CD8-positive, alpha-beta memory T cell (primary cell): ENCODE results near the gene FAM114A2. TPM values are rescaled to one million over a fixed set of nuclear protein-coding genes. Genes with fewer than 3 reads are reported as not detected.
"Not testable (repeated sequence)": the region's sequence is repeated elsewhere in the genome, so short reads cannot be mapped to it uniquely, and the experiment has no call there.

Source experiments
- CTCF ChIA-PET: fragments of 350-600 bp; sonication (Branson Sonifier 250); formaldehyde crosslinking; loops from one replicate; lab custom pipeline; 2021; ENCODE audit warnings: antibody characterized with exemption; lab: Charles Lee
- POLR2A ChIA-PET: fragments of 350-600 bp; sonication (Branson Sonifier 250); formaldehyde crosslinking; loops from one replicate; lab custom pipeline; 2021; ENCODE audit warnings: antibody characterized with exemption; lab: Charles Lee
- DNase-seq, 5 donors: peaks; one replicate each; pipeline versions ENCODE4 v3.0.0 to v3.0.0-alpha.2; 2020 to 2022; ENCODE audit warnings: mixed read lengths in 1 of 5
- H3K27ac ChIP-seq: one replicate; pipeline ENCODE4 v1.7.0; 2013; ENCODE audit warnings: low read depth, mild to moderate bottlenecking, low read length, moderate library complexity
- H3K27me3 ChIP-seq: 2 replicates; pipeline ENCODE4 v1.7.0; 2013; ENCODE audit warnings: low read length, mild to moderate bottlenecking; ENCODE audit not compliant: insufficient read depth, poor library complexity, severe bottlenecking
- H3K36me3 ChIP-seq: 2 replicates; pipeline ENCODE4 v1.7.0; 2013; ENCODE audit warnings: mild to moderate bottlenecking, low read length, moderate library complexity; ENCODE audit not compliant: insufficient read depth
- H3K4me1 ChIP-seq: 2 replicates; pipeline ENCODE4 v1.7.0; 2013; ENCODE audit warnings: mild to moderate bottlenecking, low read length, moderate library complexity; ENCODE audit not compliant: insufficient read depth
- H3K4me3 ChIP-seq: 2 replicates; pipeline ENCODE4 v1.7.0; 2013; ENCODE audit warnings: mild to moderate bottlenecking, low read length
- H3K9me3 ChIP-seq: 2 replicates; pipeline ENCODE4 v1.7.0; 2013; ENCODE audit warnings: mild to moderate bottlenecking, low read length
- H3K27ac Mint-ChIP-seq, 8 donors: one replicate each; pipeline ENCODE4 v1.8.0; 2020 to 2021; ENCODE audit warnings: mixed read lengths in 8 of 8, mild to moderate bottlenecking in 6 of 8, inconsistent platforms in 3 of 8, moderate library complexity in 3 of 8
- H3K27me3 Mint-ChIP-seq, 2 donors: one replicate each; pipeline ENCODE4 v1.8.0; 2020 to 2021; ENCODE audit warnings: mixed read lengths in 2 of 2, mild to moderate bottlenecking in 1 of 2, moderate library complexity in 1 of 2
- H3K36me3 Mint-ChIP-seq, 3 donors: one replicate each; pipeline ENCODE4 v1.8.0; 2020 to 2021; ENCODE audit warnings: mixed read lengths in 3 of 3, inconsistent platforms in 1 of 3, mild to moderate bottlenecking in 1 of 3
- H3K4me1 Mint-ChIP-seq, 3 donors: one replicate each; pipeline ENCODE4 v1.8.0; 2020 to 2021; ENCODE audit warnings: mixed read lengths in 3 of 3, inconsistent platforms in 1 of 3, mild to moderate bottlenecking in 1 of 3
- H3K4me3 Mint-ChIP-seq, 7 donors: one replicate each; pipeline ENCODE4 v1.8.0; 2020 to 2021; ENCODE audit warnings: mixed read lengths in 7 of 7, mild to moderate bottlenecking in 6 of 7, moderate library complexity in 4 of 7, inconsistent platforms in 2 of 7
- H3K9me3 Mint-ChIP-seq, 5 donors: one replicate each; pipeline ENCODE4 v1.8.0; 2020 to 2022; ENCODE audit warnings: mixed read lengths in 5 of 5, mild to moderate bottlenecking in 3 of 5, moderate library complexity in 2 of 5, inconsistent platforms in 1 of 5
- polyA plus RNA-seq: library from polyadenylated mRNA; unstranded; fragments of 300-500 nt; fragmentation: Illumina TruSeq; gene quantifications from one replicate; pipeline ENCODE4 v1.2.3, GENCODE V29; 2021
- total RNA-seq, 2 experiments: library from RNA; stranded (reverse); gene quantifications; one replicate each; pipeline ENCODE4 v1.2.3, GENCODE V29; 2021

The FAM114A2 gene
- total and polyA plus RNA-seq, 3 experiments from 2014 or later = 17.9 to 26.6 (median 23.4) TPM

DNA sequence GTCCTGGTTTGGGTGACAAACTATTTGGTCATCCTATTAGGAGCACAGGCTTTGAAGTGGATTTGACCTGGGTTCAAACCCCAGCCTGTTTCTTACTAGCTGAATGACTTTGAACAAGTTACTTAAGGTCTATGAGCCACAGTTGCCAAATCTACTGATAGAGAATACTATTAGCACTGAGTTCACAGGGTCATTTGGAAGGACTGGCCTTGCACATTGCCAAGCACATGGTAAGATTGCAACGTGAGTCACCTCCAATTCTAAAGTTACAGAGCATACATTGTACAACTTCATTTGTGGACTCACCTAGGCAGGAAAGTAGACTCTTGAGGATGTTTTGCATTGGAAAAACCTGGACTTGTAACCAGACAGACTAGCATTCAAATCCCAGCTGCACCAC, 39.0 kb upstream of the FAM114A2 start:
- no peak for DNase-seq
- no peak overlapping the region for H3K4me3 Mint-ChIP-seq

DNA sequence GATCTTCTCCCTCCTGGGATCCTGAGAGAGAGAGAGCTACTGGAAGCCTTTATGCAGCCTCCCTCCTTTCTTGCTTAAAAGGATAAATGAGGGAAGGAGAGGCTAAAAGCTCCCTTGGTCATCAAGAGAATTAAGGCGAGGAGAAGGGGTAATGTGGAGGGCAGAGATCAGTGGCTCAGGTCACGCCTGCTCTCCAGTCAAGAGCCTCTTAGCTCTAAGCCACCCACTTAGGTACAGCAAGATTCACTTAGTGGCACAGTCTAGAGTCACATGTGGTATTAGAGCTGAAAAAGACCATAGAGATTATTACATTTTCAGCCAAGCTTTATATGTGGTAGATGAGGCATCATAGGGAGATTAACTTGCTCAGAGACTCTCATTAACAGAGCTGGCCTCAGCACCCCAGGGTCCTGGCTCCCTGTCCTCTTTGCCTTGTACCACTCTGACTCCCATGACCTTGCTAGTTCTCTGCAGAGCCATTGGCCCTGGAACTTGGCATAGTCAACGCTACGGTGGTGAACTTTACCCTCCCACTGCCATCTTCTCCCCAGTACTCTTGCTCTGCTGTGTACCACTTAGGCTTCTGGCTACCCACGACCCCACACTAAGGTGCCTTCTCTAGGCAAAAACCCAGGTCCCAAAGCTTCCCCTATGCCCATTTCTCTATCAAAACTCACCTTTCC, 37.7 kb upstream of the FAM114A2 start:
- H3K36me3 ChIP-seq = no peaks in the 10 kb centered on the region
- Mint-ChIP-seq H3K27me3 (peaks cover 0 to 3% of the 10 kb centered on the region in 2 donors), H3K4me1 (peaks cover 12 to 29% (median 21%) of the 10 kb centered on the region in 3 donors), H3K9me3 (no peaks in the 10 kb centered on the region), H3K4me3 (no peak overlapping the region), H3K27ac (peak overlapping the region in 4 of 8 donors; percentile 29 to 54 (median 48)), H3K36me3 (no peaks in the 10 kb centered on the region)
- no peaks in the 10 kb centered on the region for H3K27me3 ChIP-seq
- CTCF ChIA-PET = interaction anchor here (1.0 to 1.3 kb wide), 2 partner anchors 114 to 329 kb away, joined by 4 read pairs; partner anchors contain the start of gene GALNT10
- POLR2A ChIA-PET = no interaction called here
- H3K9me3 ChIP-seq = no peaks in the 10 kb centered on the region
- H3K27ac ChIP-seq = no peak overlapping the region
- H3K4me1 ChIP-seq = peaks cover 16% of the 10 kb centered on the region
- no peak overlapping the region for H3K4me3 ChIP-seq
- no peak for DNase-seq

More for the DNA sequence above, 39.0 kb upstream of the FAM114A2 start:
- Histone ChIP-seq H3K27ac (no peak overlapping the region), H3K36me3 (no peaks in the 10 kb centered on the region), H3K9me3 (no peaks in the 10 kb centered on the region), H3K4me1 (peaks cover 12% of the 10 kb centered on the region), H3K27me3 (no peaks in the 10 kb centered on the region), H3K4me3 (no peak overlapping the region)
- Mint-ChIP-seq H3K27me3 (peaks cover 0 to 3% of the 10 kb centered on the region in 2 donors), H3K9me3 (no peaks in the 10 kb centered on the region), H3K36me3 (no peaks in the 10 kb centered on the region), H3K27ac (no peak overlapping the region), H3K4me1 (peaks cover 5 to 20% (median 15%) of the 10 kb centered on the region in 3 donors)
- ChIA-PET POLR2A (no interaction called here), CTCF (interaction anchor here (1.8 kb wide), 1 partner anchor 327 kb away, joined by 4 read pairs; no protein-coding TSS in a partner anchor)

DNA sequence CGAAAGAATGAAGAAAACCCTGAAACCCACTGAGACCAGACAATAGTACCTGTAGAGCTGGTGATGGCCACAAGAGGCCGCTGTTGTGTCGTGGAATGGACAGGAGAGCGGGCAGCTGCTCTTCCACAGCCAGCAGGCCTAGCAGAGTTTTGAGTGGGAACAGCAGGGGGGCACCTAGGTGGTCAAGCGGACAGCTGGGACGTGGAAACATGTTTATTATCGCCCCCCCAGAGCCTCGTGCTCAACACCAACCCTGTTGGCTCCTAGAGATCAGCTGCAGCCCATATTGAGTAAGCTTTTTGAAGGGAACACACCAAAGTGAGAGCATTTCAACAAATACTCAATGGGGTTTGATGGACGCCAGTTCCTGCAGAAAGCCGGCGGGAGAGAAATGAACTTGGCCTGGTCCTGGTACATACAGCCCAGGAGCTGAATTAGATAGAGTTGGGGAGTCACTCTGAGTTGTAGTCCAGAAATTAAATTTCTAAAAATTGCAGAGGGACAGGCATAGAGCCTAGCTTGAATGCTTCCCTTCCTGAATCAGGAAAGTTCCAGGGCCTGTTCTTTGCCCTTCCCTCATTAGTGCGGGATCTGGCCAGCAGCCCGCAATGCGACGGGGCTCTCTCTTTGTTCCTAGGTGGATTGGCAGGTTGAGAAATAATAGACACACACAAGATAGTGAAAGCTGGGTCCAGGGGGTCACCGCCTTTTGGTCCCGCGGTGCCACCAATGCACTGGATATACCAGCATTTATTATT, 33.9 kb upstream of the FAM114A2 start:
- ChIA-PET POLR2A (interaction anchor here (1.5 kb wide), 1 partner anchor 333 kb away, joined by 5 read pairs; no protein-coding TSS in a partner anchor), CTCF (interaction anchor here (0.6 to 2.6 kb wide), 39 partner anchors 9 to 537 kb away, joined by 3 to 82 read pairs (median 4); partner anchors contain the start of gene GALNT10)
- no peaks in the 10 kb centered on the region for H3K36me3 ChIP-seq
- no peaks in the 10 kb centered on the region for H3K27me3 ChIP-seq
- Mint-ChIP-seq H3K27ac (peak overlapping the region in 7 of 8 donors; percentile 2 to 89 (median 77)), H3K27me3 (peaks cover 0 to 3% of the 10 kb centered on the region in 2 donors), H3K36me3 (no peaks in the 10 kb centered on the region), H3K9me3 (no peaks in the 10 kb centered on the region), H3K4me1 (peaks cover 12 to 29% (median 21%) of the 10 kb centered on the region in 3 donors), H3K4me3 (peak overlapping the region in 3 of 7 donors; percentile 0 to 55 (median 51))
- H3K4me3 ChIP-seq = no peak overlapping the region
- no peak overlapping the region for H3K27ac ChIP-seq
- H3K9me3 ChIP-seq = no peaks in the 10 kb centered on the region
- DNase-seq = peak; percentile 66 to 85 (median 75)
- peaks cover 16% of the 10 kb centered on the region for H3K4me1 ChIP-seq

DNA sequence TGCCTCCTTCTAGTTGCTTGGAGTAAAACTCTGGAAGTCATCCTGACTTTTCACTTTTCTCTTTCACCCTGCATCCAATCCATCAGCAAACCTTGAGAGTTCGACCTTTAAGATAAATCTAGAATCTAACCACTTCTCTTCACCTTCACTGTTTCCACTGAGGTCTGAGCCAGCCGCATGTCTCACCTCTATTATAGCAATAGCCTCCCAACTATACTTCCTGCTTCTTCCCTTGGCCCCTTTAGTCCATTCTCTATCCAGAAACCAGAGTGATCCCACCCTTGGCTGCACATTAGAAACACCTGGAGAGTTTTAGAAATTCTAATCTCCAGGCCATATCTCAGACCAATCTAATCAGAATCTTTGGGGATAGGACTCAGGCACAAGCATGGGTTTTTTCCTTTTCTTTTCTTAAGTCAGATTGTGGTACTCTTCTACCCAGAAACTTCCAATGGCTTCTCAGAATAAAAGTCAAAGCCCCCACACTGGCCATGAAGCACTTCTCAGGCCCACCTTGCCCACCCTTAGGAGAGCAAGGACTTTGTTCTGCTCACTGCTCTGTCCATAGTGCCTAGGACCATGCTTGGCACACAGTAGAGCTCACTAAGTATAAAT, 33.2 kb upstream of the FAM114A2 start:
- Mint-ChIP-seq H3K36me3 (no peaks in the 10 kb centered on the region), H3K27ac (peak overlapping the region in 7 of 8 donors; percentile 30 to 89 (median 56)), H3K27me3 (peaks cover 0 to 3% of the 10 kb centered on the region in 2 donors), H3K9me3 (no peaks in the 10 kb centered on the region), H3K4me1 (peaks cover 12 to 25% (median 21%) of the 10 kb centered on the region in 3 donors), H3K4me3 (peak overlapping the region in 4 of 7 donors; percentile 0 to 55 (median 30))
- H3K9me3 ChIP-seq = no peaks in the 10 kb centered on the region
- H3K27ac ChIP-seq = no peak overlapping the region
- no peak overlapping the region for H3K4me3 ChIP-seq
- DNase-seq = no peak
- H3K36me3 ChIP-seq = no peaks in the 10 kb centered on the region
- H3K4me1 ChIP-seq = peaks cover 16% of the 10 kb centered on the region
- ChIA-PET POLR2A (interaction anchor here (1.5 kb wide), 1 partner anchor 333 kb away, joined by 5 read pairs; no protein-coding TSS in a partner anchor), CTCF (interaction anchor here (0.6 to 2.6 kb wide), 35 partner anchors 8 to 395 kb away, joined by 3 to 82 read pairs (median 5); partner anchors contain the start of gene GALNT10)
- no peaks in the 10 kb centered on the region for H3K27me3 ChIP-seq

DNA sequence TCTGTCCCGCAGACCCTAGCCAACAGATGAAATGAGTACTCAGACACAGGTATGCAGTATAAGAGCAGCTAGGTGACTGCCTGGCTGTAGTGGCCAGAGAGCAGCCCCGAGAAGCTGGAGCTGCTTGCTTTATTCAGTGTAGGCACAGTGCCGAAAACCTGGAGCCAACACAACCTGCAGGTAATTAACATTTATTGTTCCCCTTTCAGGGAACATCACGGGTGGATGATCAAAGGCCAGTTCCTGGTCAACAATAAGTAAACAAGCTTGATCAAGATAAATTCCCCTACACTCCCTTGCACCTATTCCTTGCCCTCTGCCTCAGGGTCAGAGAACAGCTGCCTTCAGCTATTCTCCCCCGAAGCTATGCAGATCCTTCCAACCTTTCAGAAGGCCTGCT, 31.1 kb upstream of the FAM114A2 start:
- H3K9me3 Mint-ChIP-seq, H3K36me3 Mint-ChIP-seq, H3K36me3 ChIP-seq, POLR2A ChIA-PET, H3K4me3 Mint-ChIP-seq, H3K4me3 ChIP-seq, H3K9me3 ChIP-seq, H3K27me3 Mint-ChIP-seq, H3K4me1 ChIP-seq, H3K27ac ChIP-seq, H3K27ac Mint-ChIP-seq, DNase-seq, H3K27me3 ChIP-seq: not testable (repeated sequence)
- CTCF ChIA-PET = interaction anchor here (1.4 to 1.7 kb wide), 3 partner anchors 95 to 336 kb away, joined by 4 to 10 read pairs (median 6); no protein-coding TSS in a partner anchor
- peaks cover 6 to 14% (median 8%) of the 10 kb centered on the region in 3 donors for H3K4me1 Mint-ChIP-seq

DNA sequence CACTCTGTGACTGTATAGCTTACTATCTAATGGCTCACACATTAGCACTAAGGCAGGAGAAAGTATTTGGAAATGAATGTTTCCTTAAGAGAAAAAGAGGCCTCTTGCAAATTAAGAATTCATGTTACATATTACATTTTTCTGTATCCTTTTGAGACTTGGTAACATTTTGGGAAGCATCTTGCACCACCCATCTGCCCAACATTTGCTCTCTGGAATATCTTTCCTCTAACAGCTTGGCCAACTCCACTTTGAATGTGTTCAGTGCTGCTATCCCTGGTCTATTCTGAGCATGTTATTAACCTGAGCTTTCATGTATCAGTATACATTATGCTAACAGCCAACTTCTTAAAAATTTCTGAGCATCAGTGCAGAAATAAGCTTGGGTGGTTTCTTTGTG, 27.3 kb upstream of the FAM114A2 start:
- DNase-seq = no peak
- Histone ChIP-seq H3K27me3 (no peaks in the 10 kb centered on the region), H3K36me3 (no peaks in the 10 kb centered on the region), H3K4me1 (no peaks in the 10 kb centered on the region), H3K9me3 (no peaks in the 10 kb centered on the region), H3K27ac (no peak overlapping the region), H3K4me3 (no peak overlapping the region)
- H3K4me3 Mint-ChIP-seq = no peak overlapping the region
- no peaks in the 10 kb centered on the region for H3K9me3 Mint-ChIP-seq
- H3K4me1 Mint-ChIP-seq = no peaks in the 10 kb centered on the region
- CTCF ChIA-PET = interaction anchor here (1.5 kb wide), 1 partner anchor 339 kb away, joined by 5 read pairs; no protein-coding TSS in a partner anchor
- no peaks in the 10 kb centered on the region for H3K36me3 Mint-ChIP-seq
- no peak overlapping the region for H3K27ac Mint-ChIP-seq
- H3K27me3 Mint-ChIP-seq = peaks cover 0 to 2% of the 10 kb centered on the region in 2 donors
- POLR2A ChIA-PET = no interaction called here

DNA sequence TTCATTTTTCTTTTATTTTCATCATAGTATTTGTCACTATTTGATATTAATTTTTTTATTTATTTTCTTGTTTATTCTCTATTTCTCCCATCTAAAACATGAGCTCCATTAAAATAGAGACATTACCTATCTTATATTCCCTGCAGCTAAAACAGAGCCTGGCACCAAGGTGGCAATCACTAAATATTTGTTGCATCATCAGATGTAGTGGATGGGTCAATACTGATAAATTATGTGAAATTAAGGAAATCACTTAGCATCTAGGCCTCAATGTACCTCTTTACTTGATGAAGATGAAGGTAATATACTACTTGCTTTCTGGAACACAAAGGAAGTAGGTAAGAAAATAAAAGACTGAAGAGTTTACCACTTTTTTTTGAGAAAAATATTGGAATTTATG, 24.7 kb upstream of the FAM114A2 start:
- H3K4me3 ChIP-seq = no peak overlapping the region
- no peaks in the 10 kb centered on the region for H3K9me3 ChIP-seq
- no peaks in the 10 kb centered on the region for H3K36me3 ChIP-seq
- peaks cover 6% of the 10 kb centered on the region for H3K4me1 ChIP-seq
- H3K27ac Mint-ChIP-seq = peak overlapping the region in 2 of 8 donors; percentile 55 to 61
- no peaks in the 10 kb centered on the region for H3K27me3 ChIP-seq
- H3K4me1 Mint-ChIP-seq = peaks cover 17% of the 10 kb centered on the region in 3 donors
- no peak overlapping the region for H3K4me3 Mint-ChIP-seq
- no peak overlapping the region for H3K27ac ChIP-seq
- H3K9me3 Mint-ChIP-seq = no peaks in the 10 kb centered on the region
- no peak for DNase-seq
- ChIA-PET POLR2A (interaction anchor here (0.7 kb wide), 1 partner anchor 22 kb away, joined by 3 read pairs; no protein-coding TSS in a partner anchor), CTCF (interaction anchor here (1.2 to 2.4 kb wide), 2 partner anchors 9 to 23 kb away, joined by 3 to 20 read pairs; no protein-coding TSS in a partner anchor)
- no peaks in the 10 kb centered on the region for H3K36me3 Mint-ChIP-seq
- H3K27me3 Mint-ChIP-seq = no peaks in the 10 kb centered on the region
